Suprapubic skin (tissue), 4 donors: ENCODE results near the gene RTP3.

Experiments
- CTCF ChIP-seq, 2 donors: fragments of 200-600 bp in 1 of 2; fragments of 450-650 bp in 1 of 2; sonication (generic) in 1 of 2; IDR thresholded peaks; one replicate each; pipeline ENCODE4 v1.5.1; 2016 to 2019; ENCODE audit warnings: antibody characterized with exemption in 2 of 2, mild to moderate bottlenecking in 1 of 2, moderate library complexity in 1 of 2
- EP300 ChIP-seq: sonication (generic); formaldehyde crosslinking; IDR thresholded peaks from one replicate; pipeline ENCODE4 v1.6.1; 2017; ENCODE audit warnings: antibody characterized with exemption
- POLR2A ChIP-seq, 2 donors: fragments of 450-650 bp; IDR thresholded peaks; one replicate each; pipeline ENCODE4 v1.6.1; 2017; ENCODE audit warnings: antibody characterized with exemption in 2 of 2, mild to moderate bottlenecking in 2 of 2, moderate library complexity in 2 of 2
- POLR2AphosphoS5 ChIP-seq, 3 donors: sonication (generic); formaldehyde crosslinking; IDR thresholded peaks; one replicate each; pipeline ENCODE4 v1.6.1; 2017; ENCODE audit warnings: antibody characterized with exemption in 3 of 3

- TF ChIP-seq CTCF (IDR thresholded peaks at IDR 0.05): no peak
- no peak for TF ChIP-seq POLR2A (IDR thresholded peaks at IDR 0.05)
- TF ChIP-seq EP300: no peak
- TF ChIP-seq POLR2AphosphoS5 (IDR thresholded peaks at IDR 0.05): no peak
Observed at GRCh38 chr3:46549989-46550388, 52.2 kb downstream of the RTP3 start.
